Urothelium cell line (cell line): ENCODE measurements around the gene MYO1F.
"Not testable (repeated sequence)": the region's sequence is repeated elsewhere in the genome, so short reads cannot be mapped to it uniquely, and the experiment has no call there.

Source experiments
- DNase-seq: peaks from one replicate; pipeline ENCODE4 v3.0.0; 2011; ENCODE audit warnings: low spot score, mixed read lengths
- FAIRE-seq: peaks from 2 replicates; lab custom pipeline; 2011; peaks lifted over from hg19 to GRCh38; lab: Jason Lieb, UNC

MYO1F gene

GRCh38 chr19:8600816-8601215, 23.6 kb upstream of the MYO1F start:
- DNase-seq (no peak), FAIRE-seq (no peak)

GRCh38 chr19:8600064-8600463, 22.8 kb upstream of the MYO1F start:
- FAIRE-seq, result no peak

GRCh38 chr19:8596168-8596567, 18.9 kb upstream of the MYO1F start:
- DNase-seq (no peak), FAIRE-seq (no peak)

More at GRCh38 chr19:8600064-8600463, 22.8 kb upstream of the MYO1F start:
- DNase-seq, result no peak

- FAIRE-seq, result no peak
- no peak for DNase-seq
Measured at GRCh38 chr19:8595651-8596050, 18.4 kb upstream of the MYO1F start.

- no peak for FAIRE-seq
Measured at GRCh38 chr19:8593931-8594330, 16.7 kb upstream of the MYO1F start.

GRCh38 chr19:8592231-8593009, 15.2 kb upstream of the MYO1F start:
- FAIRE-seq (peak; percentile 94), DNase-seq (peak; percentile 57)

More at GRCh38 chr19:8593931-8594330, 16.7 kb upstream of the MYO1F start:
- DNase-seq, result no peak

- FAIRE-seq (no peak), DNase-seq (no peak)
Measured at GRCh38 chr19:8589177-8589714, 12.0 kb upstream of the MYO1F start.

GRCh38 chr19:8585894-8586750, 8.9 kb upstream of the MYO1F start:
- DNase-seq, result no peak
- no peak for FAIRE-seq

- DNase-seq (no peak), FAIRE-seq (no peak)
Measured at GRCh38 chr19:8584965-8585893, 8.0 kb upstream of the MYO1F start.

- FAIRE-seq (peak; percentile 73), DNase-seq (peak; percentile 63)
Measured at GRCh38 chr19:8580710-8581281, 3.6 kb upstream of the MYO1F start.

GRCh38 chr19:8578642-8579265, 1.5 kb upstream of the MYO1F start:
- peak; percentile 57 for DNase-seq
- no peak for FAIRE-seq

GRCh38 chr19:8577741-8578140, 499 bp upstream of the MYO1F start:
- FAIRE-seq (no peak), DNase-seq (no peak)

GRCh38 chr19:8576273-8576993, 809 bp downstream of the MYO1F start:
- no peak for FAIRE-seq
- DNase-seq, result no peak

GRCh38 chr19:8575467-8575997, 1.7 kb downstream of the MYO1F start:
- DNase-seq (peak; percentile 57), FAIRE-seq (no peak)

GRCh38 chr19:8574619-8574922, 2.7 kb downstream of the MYO1F start:
- FAIRE-seq, DNase-seq: not testable (repeated sequence)

- FAIRE-seq (no peak), DNase-seq (no peak)
Measured at GRCh38 chr19:8573316-8573715, 3.9 kb downstream of the MYO1F start.

GRCh38 chr19:8571006-8571411, 6.2 kb downstream of the MYO1F start:
- FAIRE-seq, result no peak
- peak; percentile 33 for DNase-seq

- FAIRE-seq (no peak), DNase-seq (peak; percentile 80)
Measured at GRCh38 chr19:8569066-8569771, 8.0 kb downstream of the MYO1F start.
